IMR-90 (cell line): ENCODE results near the gene FAM53B. TPM values are rescaled to one million over a fixed set of nuclear protein-coding genes. Genes with fewer than 3 reads are reported as not detected.

ENCODE experiments used
- ATAC-seq: fragments of 200-7000 bp; cut with Tn5 transposase; 2 replicates; pipeline ENCODE4 v1.9.1; 2020; ENCODE audit warnings: low read depth, mild to moderate bottlenecking, moderate library complexity
- BruUV-seq: library from RNA; stranded (reverse); fragments of 400-500 nt; replicated peaks from 2 replicates; lab custom pipeline; 2021; lab: Mats Ljungman, UMichigan
- CTCF ChIA-PET: fragments of 300-600 bp; formaldehyde crosslinking; extraction: SDS; loops from one replicate; lab custom pipeline; 2021; ENCODE audit warnings: antibody characterized with exemption; lab: Yijun Ruan, JAX
- POLR2A ChIA-PET: fragments of 300-600 bp; sonication (Branson Sonifier 250); formaldehyde crosslinking; loops from one replicate; lab custom pipeline; 2022; ENCODE audit warnings: antibody characterized with exemption; ENCODE audit not compliant: unreplicated experiment; lab: Charles Lee
- DNase-seq: peaks from one replicate; pipeline ENCODE4 v3.0.0; 2013
- H2AFZ ChIP-seq: replicated peaks from 2 replicates; pipeline ENCODE3; 2013; ENCODE audit warnings: low read length, mild to moderate bottlenecking; ENCODE audit not compliant: poor library complexity
- H2AK5ac ChIP-seq: 2 replicates; pipeline ENCODE4 v1.6.1; 2013; ENCODE audit warnings: low read depth, low read length, inconsistent platforms
- H2AK9ac ChIP-seq: replicated peaks from 2 replicates; pipeline ENCODE3; 2013; ENCODE audit warnings: mild to moderate bottlenecking, low read depth, low read length, moderate library complexity; ENCODE audit not compliant: poor library complexity
- H2BK120ac ChIP-seq: 2 replicates; pipeline ENCODE4 v1.6.1; 2013; ENCODE audit warnings: low read depth, low read length, inconsistent platforms
- H2BK15ac ChIP-seq: 3 replicates; pipeline ENCODE4 v1.6.1; 2013; ENCODE audit warnings: low read depth, low read length, inconsistent platforms
- H2BK20ac ChIP-seq: 2 replicates; pipeline ENCODE4 v1.6.1; 2013; ENCODE audit warnings: low read depth, mild to moderate bottlenecking, inconsistent platforms, low read length, moderate library complexity
- H2BK5ac ChIP-seq: 2 replicates; pipeline ENCODE4 v1.6.1; 2013; ENCODE audit warnings: mild to moderate bottlenecking, low read depth, low read length, inconsistent platforms; ENCODE audit not compliant: poor library complexity, severe bottlenecking
- H3K14ac ChIP-seq: replicated peaks from 2 replicates; pipeline ENCODE4 v1.6.1; 2013; ENCODE audit warnings: low read depth, low read length, inconsistent platforms
- H3K18ac ChIP-seq: 2 replicates; pipeline ENCODE4 v1.6.1; 2013; ENCODE audit warnings: low read depth, low read length, control low read depth
- H3K23ac ChIP-seq: 2 replicates; pipeline ENCODE4 v1.6.1; 2013; ENCODE audit warnings: low read depth, low read length, inconsistent platforms
- H3K27ac ChIP-seq: 2 replicates; pipeline ENCODE4 v1.5.1; 2013; ENCODE audit warnings: mild to moderate bottlenecking, control low read depth, low read length; ENCODE audit not compliant: insufficient read depth
- H3K27me3 ChIP-seq: 2 replicates; pipeline ENCODE4 v1.6.1; 2013; ENCODE audit warnings: low read length; ENCODE audit not compliant: control insufficient read depth, insufficient read depth
- H3K36me3 ChIP-seq: 2 replicates; pipeline ENCODE4 v1.6.1; 2013; ENCODE audit warnings: low read length, mixed read lengths; ENCODE audit not compliant: control insufficient read depth, insufficient read depth
- H3K4ac ChIP-seq: 2 replicates; pipeline ENCODE4 v1.6.1; 2013; ENCODE audit warnings: low read depth, low read length, inconsistent platforms
- H3K4me1 ChIP-seq: 2 replicates; pipeline ENCODE4 v1.6.1; 2013; ENCODE audit warnings: low read length, mixed read lengths; ENCODE audit not compliant: control insufficient read depth, insufficient read depth
- H3K4me2 ChIP-seq: 2 replicates; pipeline ENCODE4 v1.6.1; 2013; ENCODE audit warnings: low read depth, mild to moderate bottlenecking, control low read depth, low read length, moderate library complexity
- H3K4me3 ChIP-seq: 2 replicates; pipeline ENCODE4 v1.5.1; 2013; ENCODE audit warnings: low read depth, mild to moderate bottlenecking, control low read depth, low read length, moderate library complexity; ENCODE audit not compliant: insufficient read depth
- H3K56ac ChIP-seq: 2 replicates; pipeline ENCODE4 v1.6.1; 2013; ENCODE audit warnings: low read length, inconsistent platforms; ENCODE audit not compliant: insufficient read depth; ENCODE audit errors: extremely low read depth
- H3K79me1 ChIP-seq, 2 experiments: 2 replicates each; pipeline ENCODE4 v1.6.1; 2013; ENCODE audit warnings: low read length in 2 of 2, inconsistent platforms in 1 of 2, low read depth in 1 of 2
- H3K9ac ChIP-seq: 2 replicates; pipeline ENCODE4 v1.6.1; 2013; ENCODE audit warnings: low read depth, low read length, control low read depth
- H3K9me1 ChIP-seq: 2 replicates; pipeline ENCODE4 v1.6.1; 2013; ENCODE audit warnings: low read length, inconsistent platforms; ENCODE audit not compliant: insufficient read depth
- H3K9me3 ChIP-seq: 2 replicates; pipeline ENCODE4 v1.6.1; 2013; ENCODE audit warnings: low read length; ENCODE audit not compliant: control insufficient read depth, insufficient read depth
- H4K20me1 ChIP-seq: 2 replicates; pipeline ENCODE4 v1.6.1; 2013; ENCODE audit warnings: low read length, inconsistent platforms; ENCODE audit not compliant: insufficient read depth
- H4K5ac ChIP-seq: 2 replicates; pipeline ENCODE4 v1.6.1; 2013; ENCODE audit warnings: mild to moderate bottlenecking, low read depth, low read length, control low read depth
- H4K8ac ChIP-seq, 2 experiments: 2 replicates each; pipeline ENCODE4 v1.6.1; 2013; ENCODE audit warnings: low read depth in 2 of 2, low read length in 2 of 2, control low read depth in 1 of 2, inconsistent platforms in 1 of 2
- H4K91ac ChIP-seq: 2 replicates; pipeline ENCODE4 v1.6.1; 2013; ENCODE audit warnings: low read depth, low read length, inconsistent platforms; ENCODE audit not compliant: insufficient read depth
- FOS ChIP-seq: fragments of 150-350 bp; IDR thresholded peaks from 2 replicates; pipeline ENCODE4 v1.6.1; 2016; ENCODE audit warnings: low read depth, low read length
- MAFK ChIP-seq: IDR thresholded peaks from 2 replicates; pipeline ENCODE4 v1.6.1; 2012; ENCODE audit warnings: low read depth, low read length, improper control_type of control experiment
- MAZ ChIP-seq: IDR thresholded peaks from 2 replicates; pipeline ENCODE4 v1.6.1; 2012; ENCODE audit warnings: low read depth, mild to moderate bottlenecking, low read length, improper control_type of control experiment, moderate library complexity, borderline replicate concordance
- NFE2L2 ChIP-seq: fragments of 150-350 bp; IDR thresholded peaks from 2 replicates; pipeline ENCODE4 v1.6.1; 2016; ENCODE audit warnings: low read depth, mild to moderate bottlenecking, low read length
- RAD21 ChIP-seq: IDR thresholded peaks from 2 replicates; pipeline ENCODE4 v1.6.1; 2012; ENCODE audit warnings: low read length, improper control_type of control experiment
- RCOR1 ChIP-seq: IDR thresholded peaks from 2 replicates; pipeline ENCODE4 v1.6.1; 2012; ENCODE audit warnings: mild to moderate bottlenecking, low read length, improper control_type of control experiment; ENCODE audit not compliant: insufficient replicate concordance
- SMC3 ChIP-seq: fragments of 150-350 bp; IDR thresholded peaks from 2 replicates; pipeline ENCODE4 v1.6.1; 2016; ENCODE audit warnings: low read depth, mild to moderate bottlenecking, antibody characterized with exemption, low read length, moderate library complexity
- USF2 ChIP-seq: fragments of 150-350 bp; IDR thresholded peaks from 2 replicates; pipeline ENCODE4 v1.6.1; 2017; ENCODE audit warnings: mild to moderate bottlenecking, antibody characterized with exemption, low read length, low read depth
- WGBS, 2 experiments: methylation state at CpG; one replicate each; pipeline versions ENCODE4 v1.1.5 to v1.1.7; 2013; ENCODE audit warnings: missing lambda C conversion rate in 2 of 2; ENCODE audit not compliant: insufficient read length in 1 of 2; ENCODE audit errors: extremely low coverage in 2 of 2; 5-methylcytosine and 5-hydroxymethylcytosine counted together
- dilution Hi-C: fragments of 300-500 bp; cut with HindIII; formaldehyde crosslinking; loops from one replicate; pipeline ENCODE4 v1.14.3; 2018; ENCODE audit warnings: low sequenced_read_pairs; ENCODE audit not compliant: unreplicated experiment
- in situ Hi-C: fragments of 300-500 bp; cut with MboI; formaldehyde crosslinking; loops from 3 replicates; pipeline ENCODE4 v1.14.3; 2019; ENCODE audit warnings: low sequenced_read_pairs, inconsistent platforms, mixed read lengths
- intact Hi-C: fragments of 100-400 bp; cut with micrococcal nuclease; formaldehyde crosslinking; loops from 2 replicates; pipeline ENCODE4 v1.10.0; 2022
- polyA plus RNA-seq, 3 experiments: library from polyadenylated mRNA; depleted of rRNA; stranded (reverse); fragments of >200 nt; gene quantifications; 2 replicates each; pipeline ENCODE4 v1.2.3, GENCODE V29; 2012; ENCODE audit warnings: low replicate concordance in 1 of 3
- total RNA-seq: library from RNA; depleted of rRNA; stranded (reverse); fragments of >200 nt; gene quantifications from 2 replicates; pipeline ENCODE4 v1.2.3, GENCODE V29; 2012
- TF ChIP-seq, protein P1 (sequence below): fragments of 150-350 bp; IDR thresholded peaks from 2 replicates; pipeline ENCODE4 v1.6.1; 2016; ENCODE audit warnings: low read depth, mild to moderate bottlenecking, low read length, moderate library complexity, borderline replicate concordance

Gene FAM53B
- total and polyA plus RNA-seq, 2 of the 4 experiments (the other 2 are of a cell fraction) = 3.8 to 5.7 TPM

DNA sequence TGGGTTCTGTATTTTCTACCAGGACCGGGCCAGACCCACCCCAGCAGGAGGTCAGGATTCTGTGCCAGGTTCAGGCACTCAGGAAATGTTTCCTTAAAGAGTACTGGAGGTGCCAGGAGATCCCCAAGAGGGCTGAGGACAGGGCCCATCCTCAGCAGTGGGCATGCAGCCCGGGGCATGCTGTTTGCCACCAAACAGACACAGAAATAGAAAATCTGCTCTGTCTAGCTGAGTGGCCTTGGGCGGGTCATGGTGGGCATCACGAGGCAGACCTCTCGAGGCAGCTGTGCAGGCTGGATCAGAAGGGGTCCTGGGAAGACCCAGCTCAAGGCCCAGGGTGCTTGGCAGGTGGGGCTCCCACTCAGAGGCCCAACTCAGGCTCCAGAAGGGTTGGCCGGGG, 105.0 kb downstream of the FAM53B start:
- Histone ChIP-seq H3K9me3 (no peaks in the 10 kb centered on the region), H3K56ac (no peak overlapping the region), H3K14ac (no peak overlapping the region), H3K23ac (no peak overlapping the region), H3K4me3 (no peak overlapping the region), H3K4ac (no peak overlapping the region), H2BK20ac (no peak overlapping the region), H3K79me1 (peaks cover 0 to 12% of the 10 kb centered on the region in 2 experiments; a peak in 1 of 4 replicates), H3K9me1 (peaks cover 10% of the 10 kb centered on the region), H3K4me2 (no peak overlapping the region), H3K4me1 (peaks cover 10% of the 10 kb centered on the region; the same call in 1 of the 2 replicates), H2AK9ac (no peak overlapping the region), H3K18ac (no peak overlapping the region), H2AFZ (no peak overlapping the region), H2BK120ac (no peak overlapping the region), H4K8ac (no peak overlapping the region), H2AK5ac (no peak overlapping the region), H3K9ac (no peak overlapping the region), H2BK5ac (no peak overlapping the region), H3K36me3 (no peaks in the 10 kb centered on the region), H4K20me1 (no peaks in the 10 kb centered on the region; the same call in 1 of the 2 replicates), H4K91ac (no peak overlapping the region), H3K27ac (no peak overlapping the region), H3K27me3 (no peaks in the 10 kb centered on the region), H4K5ac (no peak overlapping the region), H2BK15ac (no peak overlapping the region)
- in situ Hi-C loops = no loop called here
- ATAC-seq (no peak), DNase-seq (no peak)
- ChIA-PET POLR2A (no interaction called here), CTCF (no interaction called here)
- WGBS, 2 experiments = no CpG with 5 or more reads among the region's 6 CpGs
- no TSS peak for BruUV-seq
- dilution Hi-C loops = no loop called here
- TF ChIP-seq, protein P1, sequence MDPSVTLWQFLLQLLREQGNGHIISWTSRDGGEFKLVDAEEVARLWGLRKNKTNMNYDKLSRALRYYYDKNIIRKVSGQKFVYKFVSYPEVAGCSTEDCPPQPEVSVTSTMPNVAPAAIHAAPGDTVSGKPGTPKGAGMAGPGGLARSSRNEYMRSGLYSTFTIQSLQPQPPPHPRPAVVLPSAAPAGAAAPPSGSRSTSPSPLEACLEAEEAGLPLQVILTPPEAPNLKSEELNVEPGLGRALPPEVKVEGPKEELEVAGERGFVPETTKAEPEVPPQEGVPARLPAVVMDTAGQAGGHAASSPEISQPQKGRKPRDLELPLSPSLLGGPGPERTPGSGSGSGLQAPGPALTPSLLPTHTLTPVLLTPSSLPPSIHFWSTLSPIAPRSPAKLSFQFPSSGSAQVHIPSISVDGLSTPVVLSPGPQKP = no peak
- TF ChIP-seq NFE2L2 = no peak
- no peak for TF ChIP-seq RCOR1
- no peak for TF ChIP-seq USF2
- no peak for TF ChIP-seq MAZ
- no peak for TF ChIP-seq MAFK
- TF ChIP-seq FOS = no peak
- no peak for TF ChIP-seq RAD21
- no peak for TF ChIP-seq SMC3
- intact Hi-C loops = no loop called here
